GM21576 (cell line): ENCODE measurements around the gene LAMA5.

Experiments used
- ATAC-seq: cut with Tn5 transposase; IDR thresholded peaks from one replicate; pipeline ENCODE4 v1.9.1; 2021; ENCODE audit warnings: mild to moderate bottlenecking, moderate library complexity; ENCODE audit not compliant: unreplicated experiment

The LAMA5 gene

DNA sequence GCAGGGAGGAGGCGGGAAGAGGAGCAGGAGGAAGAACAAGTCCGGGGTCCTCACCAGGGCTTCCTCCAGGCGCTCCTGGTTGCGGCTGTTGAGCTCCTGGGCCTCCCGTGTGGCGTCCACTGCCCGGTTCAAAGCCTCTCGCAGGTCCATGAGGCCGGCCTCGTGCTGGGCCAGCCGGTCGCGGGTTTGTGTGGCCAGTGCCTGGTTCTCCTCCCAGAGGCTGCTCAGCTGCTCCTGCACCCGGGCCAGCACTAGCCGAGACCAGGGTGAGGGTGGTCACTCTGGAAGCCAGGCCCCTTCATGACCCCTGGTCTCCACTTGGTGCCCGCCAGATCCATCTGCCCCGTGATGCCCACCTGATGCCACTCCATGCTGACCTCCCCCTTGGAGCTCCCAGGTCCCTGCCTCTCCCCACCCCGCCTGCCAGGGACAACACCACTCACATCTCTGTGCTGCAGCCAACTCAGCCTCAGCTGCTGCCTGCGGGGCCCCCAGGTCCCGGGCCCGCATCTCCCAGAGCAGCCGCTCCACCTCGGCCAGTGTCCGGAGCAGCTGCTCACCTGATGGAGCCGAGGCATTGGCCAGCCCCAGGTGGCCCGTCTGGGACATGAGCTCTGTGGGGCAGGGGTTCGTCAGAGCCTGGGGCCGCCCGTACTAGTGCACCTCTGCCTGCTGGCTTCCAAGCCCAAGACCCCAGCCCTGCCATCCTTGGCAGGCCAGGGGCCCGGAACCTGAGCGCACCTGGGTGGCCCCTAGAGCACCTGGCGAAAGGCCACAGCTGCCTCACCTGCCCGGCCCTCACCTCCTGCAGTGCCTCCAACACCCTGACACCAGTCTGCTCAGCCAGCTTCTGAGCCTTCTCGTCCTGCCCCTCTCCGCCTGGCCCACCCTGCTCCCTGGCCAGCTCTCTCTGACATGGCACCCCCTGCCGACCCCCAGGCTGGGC is 48.4 kb downstream of the LAMA5 start:
- no peak for ATAC-seq

DNA sequence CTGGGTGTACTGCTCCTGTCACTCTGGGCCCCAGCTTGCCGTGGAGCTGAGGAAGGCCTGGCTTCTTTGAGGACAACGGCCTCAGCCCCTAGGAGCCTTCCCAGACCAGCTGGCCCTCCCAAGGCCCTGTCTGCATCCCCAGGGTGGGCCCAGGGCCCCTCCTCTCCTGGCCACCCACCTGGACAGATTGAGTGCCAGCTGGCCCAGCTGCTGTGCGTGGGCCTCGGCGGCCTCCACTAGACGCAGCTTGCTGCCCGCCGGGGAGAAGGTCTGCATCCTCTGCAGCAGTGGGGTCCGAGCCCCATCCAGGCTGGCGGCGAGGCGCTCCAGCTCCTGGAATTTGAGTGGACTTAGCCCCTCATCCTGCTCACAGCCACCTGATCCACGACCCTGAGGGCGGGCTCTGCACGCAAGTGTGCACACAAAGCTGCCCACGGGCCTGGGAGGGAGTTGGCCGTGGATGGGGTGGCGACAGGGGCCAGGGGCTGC is 49.9 kb downstream of the LAMA5 start:
- no peak for ATAC-seq

DNA sequence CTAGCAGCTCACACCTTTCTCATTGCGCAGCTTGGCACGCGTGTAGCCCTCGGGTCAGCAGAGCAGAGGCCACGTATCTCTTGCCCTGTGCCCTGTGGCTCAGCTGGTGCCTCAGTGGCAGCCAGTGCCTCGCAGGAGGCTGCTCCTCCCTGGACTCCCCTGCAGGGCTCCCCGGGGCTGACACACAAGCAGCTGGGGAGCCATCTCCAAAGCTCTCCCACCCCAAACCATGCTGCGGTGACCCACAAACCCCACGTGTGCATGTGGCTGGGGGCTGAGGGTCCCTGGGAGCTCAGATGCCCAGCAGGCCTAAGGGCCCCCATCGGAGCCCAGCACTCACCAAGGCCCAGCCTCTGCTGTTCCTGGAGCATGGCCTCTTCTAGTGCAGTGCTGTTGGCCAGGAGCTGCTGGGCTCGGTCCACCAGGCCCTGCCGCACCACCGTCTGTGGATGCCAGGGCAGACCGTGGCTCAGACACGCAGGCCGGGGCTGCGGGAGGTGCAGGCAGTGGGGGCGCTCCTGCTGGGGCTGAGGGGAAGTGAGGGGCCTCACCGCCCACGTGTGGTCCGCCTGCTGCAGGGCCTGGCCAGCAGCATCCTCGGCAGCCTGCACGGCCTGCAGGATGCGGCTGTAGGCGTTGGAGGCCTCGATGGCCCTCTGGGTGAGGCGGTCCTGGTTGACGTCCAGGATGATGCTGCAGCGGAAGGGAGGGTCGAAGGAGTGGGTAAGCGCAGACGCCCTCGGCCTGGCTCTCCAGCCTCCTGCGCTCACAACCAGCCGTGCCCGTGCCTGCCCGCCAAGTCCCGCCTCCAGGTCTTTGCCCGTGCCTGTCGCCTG is 50.6 kb downstream of the LAMA5 start:
- ATAC-seq = no peak

DNA sequence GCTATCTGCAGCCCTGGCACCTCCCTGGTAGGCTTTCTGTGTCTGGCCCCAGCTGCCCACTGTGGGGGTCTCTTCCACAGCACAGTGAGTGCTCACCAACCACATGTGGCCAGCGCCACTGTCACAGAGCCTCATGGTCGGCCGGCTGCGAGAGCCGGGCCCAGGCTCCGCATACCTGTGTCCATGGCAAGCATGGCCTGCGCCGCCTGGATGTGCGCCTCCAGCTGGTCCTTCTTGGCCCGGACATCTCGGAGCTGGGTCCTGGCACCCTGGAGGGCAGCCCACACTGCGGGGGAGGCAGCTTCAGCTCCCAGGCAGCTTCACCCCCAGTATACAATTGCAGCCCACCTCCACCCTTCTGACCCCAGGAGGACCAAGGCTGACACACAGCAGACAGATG is 51.3 kb downstream of the LAMA5 start:
- ATAC-seq = no peak

DNA sequence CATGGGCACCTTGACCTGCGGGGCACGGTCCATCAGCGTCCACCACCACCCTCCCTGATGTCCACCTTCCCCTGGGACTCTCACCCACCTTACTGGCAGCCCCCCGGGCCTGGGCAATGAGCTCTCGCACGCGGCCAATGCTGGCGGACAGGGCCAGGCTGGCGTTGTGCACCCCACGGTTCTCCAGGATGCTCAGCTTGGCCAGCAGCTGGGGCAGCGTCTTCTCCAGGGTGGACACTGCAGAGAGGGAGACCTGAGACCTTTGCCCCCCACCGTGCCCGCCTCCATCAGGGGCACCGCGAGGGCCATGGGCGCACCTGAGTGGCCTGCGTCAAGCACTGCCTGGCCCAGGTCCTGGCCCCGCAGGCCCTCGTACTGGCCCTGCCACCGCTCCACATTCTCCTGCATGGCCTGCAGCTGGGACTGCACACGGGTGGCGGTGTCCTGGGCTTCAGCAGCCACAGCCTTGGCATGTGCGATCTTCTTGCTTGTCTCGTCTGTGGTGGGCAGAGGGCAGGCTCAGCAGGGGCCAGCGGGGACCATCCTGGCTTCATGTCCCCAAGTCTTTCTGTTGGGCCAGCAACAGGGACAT is 52.3 kb downstream of the LAMA5 start:
- no peak for ATAC-seq

DNA sequence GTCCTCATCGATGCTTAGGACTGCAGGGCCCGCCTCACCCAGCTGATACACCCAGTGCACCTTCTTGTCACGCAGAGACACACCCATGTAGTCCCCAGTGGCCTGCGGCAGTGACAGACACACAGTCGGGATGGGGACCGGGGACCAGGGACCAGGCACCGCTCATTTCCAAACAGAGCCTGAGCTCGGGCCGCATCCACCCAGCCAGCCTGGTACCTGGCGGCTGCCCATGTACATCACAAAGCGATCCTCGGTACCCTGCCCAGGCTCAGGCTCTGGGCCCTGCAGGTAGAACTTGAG is 52.8 kb downstream of the LAMA5 start:
- no peak for ATAC-seq

DNA sequence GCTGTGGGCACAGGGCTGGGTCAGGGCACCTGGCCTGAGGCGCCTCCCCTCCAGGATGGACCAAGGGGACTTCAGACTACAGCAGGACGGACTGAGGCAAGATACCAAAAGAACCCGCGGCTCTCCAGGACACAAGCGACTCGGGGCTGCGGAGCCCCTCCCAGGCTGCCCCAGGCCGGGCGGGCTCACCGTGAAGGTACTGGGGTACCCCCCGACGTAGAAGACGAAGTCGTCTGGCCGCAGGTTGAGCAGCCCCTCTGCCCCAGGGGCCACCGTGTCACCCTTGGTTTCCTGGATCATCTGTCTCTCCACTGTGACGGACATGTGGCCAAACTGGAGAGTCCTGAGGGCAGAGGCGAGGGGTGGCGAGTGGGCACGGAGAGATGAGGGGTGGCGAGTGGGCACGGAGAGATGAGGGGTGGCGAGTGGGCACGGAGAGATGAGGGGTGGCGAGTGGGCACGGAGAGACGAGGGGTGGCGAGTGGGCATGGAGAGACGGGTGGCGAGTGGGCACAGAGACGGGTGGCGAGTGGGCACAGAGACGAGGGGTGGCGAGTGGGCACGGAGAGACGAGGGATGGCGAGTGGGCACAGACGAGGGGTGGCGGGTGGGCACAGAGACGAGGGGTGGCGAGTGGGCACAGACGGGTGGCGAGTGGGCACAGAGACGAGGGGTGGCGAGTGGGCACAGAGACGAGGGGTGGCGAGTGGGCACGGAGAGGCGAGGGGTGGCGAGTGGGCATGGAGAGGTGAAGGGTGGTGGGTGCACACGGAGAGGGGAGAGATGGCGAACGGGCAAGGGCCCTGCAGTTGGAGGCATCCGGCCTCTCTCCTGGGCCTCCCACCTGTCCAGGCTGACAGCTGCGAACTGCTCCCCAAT is 53.4 kb downstream of the LAMA5 start:
- ATAC-seq = no peak

DNA sequence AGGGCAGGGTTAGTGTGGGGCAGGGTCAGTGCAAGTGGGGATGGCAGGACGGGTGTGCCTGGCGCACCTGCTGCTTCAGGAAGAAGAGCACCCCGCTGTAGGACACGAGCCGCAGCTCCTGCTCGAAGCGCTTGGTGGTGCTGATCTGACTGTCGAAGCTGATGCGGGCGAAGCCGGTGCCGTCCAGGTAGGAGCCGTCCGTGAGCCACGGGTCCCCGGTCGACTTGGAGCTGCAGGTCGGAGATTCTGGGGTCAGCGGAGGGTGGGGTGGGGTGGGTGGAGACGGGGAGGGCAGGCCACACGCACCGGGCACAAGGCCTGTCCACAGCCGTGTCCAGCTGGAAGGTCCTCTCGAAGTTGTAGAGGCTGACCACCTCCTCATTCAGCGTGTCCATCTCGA is 54.1 kb downstream of the LAMA5 start:
- ATAC-seq = no peak

DNA sequence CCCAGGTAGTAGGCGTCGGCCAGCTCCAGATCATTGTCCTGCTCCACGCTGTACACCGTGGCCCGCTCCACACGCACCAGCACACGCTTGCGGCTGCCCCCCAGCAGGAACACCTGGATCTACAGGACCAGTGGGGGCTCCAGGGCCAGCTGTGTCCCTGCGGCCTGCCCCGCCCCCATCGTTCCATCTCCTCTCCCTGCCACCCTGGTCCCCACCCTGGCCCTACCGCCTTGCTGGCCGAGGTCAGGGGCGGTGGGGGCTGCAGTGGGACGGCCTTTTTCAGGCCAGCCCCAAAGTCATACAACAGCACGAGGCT is 54.5 kb downstream of the LAMA5 start:
- ATAC-seq = no peak

DNA sequence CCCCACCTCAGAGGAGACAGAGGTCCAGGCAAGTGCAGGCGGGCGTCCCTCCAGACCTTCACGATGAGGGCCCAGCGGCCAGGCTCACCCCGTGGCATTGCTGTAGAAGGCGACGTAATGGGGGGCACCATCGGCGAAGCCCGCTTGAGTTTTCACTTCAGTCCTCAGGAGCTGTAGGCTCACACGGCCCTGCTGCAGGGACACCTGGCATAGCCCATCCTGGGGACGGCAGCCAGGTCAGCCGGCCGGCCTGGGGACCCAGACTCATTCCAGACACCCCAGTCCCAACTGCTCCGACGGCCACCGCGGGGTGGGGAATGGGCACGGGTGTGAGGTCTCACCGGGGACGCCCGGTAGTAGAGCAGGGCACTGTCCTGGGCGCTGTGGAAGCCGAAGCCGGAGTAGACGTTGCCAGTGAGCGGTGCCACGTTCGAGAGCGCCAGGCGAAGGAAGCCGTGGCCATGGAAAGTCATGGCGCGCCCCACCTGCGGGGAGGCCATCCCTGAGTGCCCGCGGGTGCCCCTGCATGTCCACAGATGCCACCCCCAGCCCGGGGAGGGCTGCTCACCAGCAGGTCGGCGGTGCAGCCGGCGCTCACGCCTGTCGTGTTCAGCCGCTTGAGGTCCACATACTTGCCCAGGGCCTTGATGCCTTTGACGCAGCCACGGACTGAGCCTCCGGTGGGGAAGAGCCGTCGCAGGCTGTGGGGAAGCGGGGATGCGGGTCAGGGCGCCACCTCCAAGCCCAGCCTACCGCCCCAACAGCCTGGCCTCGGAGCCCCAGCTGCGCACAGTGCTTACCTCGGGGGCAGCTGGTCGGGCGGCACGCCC is 55.1 kb downstream of the LAMA5 start:
- ATAC-seq = no peak

DNA sequence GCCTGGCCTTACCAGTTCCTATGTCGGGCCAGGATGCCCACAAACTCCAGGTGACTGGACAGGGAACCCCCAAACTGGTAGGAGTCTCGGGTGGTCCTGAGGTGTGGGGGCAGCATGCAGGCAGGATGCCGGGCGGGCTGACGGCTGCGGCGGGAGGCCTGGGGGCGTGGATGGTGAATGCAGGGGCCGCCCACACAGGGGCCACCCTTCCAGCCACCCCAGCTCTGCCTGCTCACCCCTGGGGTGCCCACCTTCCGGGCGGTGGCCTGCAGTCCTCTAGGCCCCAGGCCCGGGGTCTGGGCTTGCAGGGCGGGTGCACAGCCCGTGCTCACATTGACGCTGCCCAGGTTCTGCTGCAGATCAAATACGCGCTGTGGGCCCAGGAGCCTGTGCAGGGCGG is 56.0 kb downstream of the LAMA5 start:
- ATAC-seq = no peak

DNA sequence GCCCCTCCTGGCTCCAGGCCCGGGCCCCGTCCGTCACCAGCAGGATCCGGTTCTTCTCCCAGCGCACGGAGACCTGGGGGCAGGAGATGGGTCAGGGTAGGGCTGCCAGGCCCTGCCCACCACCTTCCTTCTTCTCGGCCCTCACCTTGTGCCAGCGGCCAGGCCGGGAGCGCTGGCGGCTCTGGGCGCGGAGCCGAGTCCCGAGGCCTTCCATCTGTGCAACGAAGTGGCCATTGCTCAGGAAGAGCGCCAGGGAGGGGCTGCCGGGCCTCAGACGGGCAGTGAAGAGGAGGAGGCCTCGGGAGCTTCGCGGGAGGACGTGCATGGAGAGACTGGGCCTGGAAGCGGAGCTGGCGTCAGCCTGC is 56.4 kb downstream of the LAMA5 start:
- ATAC-seq = no peak

DNA sequence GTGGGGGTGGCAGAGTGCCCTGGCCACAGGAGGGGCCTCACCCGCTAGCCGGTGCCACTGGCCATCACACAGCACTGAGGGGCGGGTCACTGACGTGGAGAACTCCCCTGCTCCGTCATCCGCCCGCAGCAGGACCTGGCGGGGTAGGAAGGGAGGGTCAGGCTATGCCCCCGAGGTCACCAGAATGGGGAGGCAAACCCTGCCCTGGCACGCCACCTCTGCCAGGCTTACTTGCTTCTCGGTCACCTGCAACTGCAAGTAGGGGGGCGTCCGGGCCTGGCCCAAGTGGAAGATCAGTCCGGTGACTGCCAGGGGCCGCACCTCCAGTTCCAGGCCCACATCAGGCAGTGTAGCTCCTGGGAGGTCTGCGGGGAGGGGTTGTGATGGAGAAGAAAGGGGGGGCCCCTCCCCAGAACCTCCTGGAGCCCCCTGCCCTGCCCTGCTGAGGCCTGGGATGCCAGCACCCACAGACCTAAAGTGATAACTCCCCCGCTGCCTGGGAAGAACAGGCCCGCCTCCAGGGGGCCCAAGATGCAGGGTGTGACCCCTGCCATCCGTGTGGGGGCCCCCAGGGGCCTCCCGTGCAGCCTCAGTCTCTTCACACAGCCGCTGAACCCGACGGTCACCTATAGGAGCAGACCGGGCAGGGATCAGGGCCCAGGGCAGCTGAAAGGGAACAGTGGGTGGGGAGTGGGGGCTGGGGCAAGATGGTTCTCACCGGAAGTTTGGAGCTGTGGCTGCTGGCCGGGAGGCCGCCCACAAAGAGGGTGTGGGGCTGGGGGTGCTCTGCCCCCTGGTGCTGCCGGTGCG is 57.0 kb downstream of the LAMA5 start:
- ATAC-seq = no peak

DNA sequence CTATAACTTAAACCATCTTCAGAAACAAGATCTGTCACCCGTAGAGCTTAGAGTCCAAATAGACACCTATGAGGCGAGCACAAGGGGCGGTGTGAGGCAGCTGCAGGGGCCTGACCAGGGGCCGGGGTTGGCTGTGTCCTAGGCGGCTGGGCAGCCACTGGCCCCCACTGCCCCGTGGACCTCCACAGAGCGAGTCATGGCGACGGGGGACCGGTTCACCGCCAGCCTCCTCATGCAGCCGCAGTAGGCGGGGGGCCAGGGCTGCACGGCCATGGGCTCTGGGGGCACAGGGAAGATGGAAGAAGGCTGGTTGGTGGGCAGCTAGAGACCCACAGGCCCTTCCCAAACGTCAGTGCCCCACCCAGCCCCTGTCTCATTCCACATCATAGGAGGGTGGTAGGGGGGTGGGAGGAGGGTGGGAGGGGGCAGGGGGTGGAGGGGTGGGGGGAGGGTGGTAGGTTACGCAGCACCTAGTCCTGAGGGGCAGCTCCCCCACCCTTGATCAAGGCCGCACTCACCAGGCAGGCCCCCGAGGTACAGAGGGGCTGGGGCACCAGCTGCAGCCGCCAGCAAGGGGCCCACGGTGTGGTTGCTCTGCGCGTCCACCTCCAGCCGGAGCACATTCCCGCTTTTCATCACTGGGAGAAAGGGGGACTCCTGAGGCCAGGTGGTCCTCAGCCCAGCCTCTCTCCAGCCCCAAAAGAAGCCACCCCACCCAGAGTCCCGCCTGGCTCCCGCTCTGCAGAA is 57.7 kb downstream of the LAMA5 start:
- ATAC-seq = no peak

DNA sequence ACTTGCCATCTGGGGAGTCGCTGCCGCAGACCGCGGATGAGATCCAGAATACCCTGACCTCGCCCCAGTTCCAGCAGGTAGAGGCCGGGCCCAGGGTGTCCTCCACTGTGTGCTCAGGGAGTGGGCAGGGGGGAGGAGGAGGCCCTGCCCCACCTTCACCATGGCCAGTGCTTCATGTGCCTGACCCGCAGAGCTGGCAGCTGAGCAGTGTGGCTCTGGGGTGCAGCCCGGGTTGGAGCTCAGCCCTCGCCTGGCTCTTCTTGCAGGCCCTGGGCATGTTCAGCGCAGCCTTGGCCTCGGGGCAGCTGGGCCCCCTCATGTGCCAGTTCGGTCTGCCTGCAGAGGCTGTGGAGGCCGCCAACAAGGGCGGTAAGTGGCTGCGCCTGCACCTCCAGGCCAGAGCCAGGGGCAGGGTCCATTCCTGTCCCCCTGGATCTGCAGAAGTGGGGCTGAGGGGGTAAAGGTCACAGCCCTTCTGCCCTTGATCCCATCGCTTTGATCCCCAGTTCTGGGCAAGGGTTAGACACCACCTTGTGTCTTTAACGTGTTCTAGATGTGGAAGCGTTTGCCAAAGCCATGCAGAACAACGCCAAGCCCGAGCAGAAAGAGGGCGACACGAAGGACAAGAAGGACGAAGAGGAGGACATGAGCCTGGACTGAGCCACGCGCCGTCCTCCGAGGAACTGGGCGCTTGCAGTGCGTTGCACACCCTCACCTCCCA is 58.9 kb downstream of the LAMA5 start:
- no peak for ATAC-seq

DNA sequence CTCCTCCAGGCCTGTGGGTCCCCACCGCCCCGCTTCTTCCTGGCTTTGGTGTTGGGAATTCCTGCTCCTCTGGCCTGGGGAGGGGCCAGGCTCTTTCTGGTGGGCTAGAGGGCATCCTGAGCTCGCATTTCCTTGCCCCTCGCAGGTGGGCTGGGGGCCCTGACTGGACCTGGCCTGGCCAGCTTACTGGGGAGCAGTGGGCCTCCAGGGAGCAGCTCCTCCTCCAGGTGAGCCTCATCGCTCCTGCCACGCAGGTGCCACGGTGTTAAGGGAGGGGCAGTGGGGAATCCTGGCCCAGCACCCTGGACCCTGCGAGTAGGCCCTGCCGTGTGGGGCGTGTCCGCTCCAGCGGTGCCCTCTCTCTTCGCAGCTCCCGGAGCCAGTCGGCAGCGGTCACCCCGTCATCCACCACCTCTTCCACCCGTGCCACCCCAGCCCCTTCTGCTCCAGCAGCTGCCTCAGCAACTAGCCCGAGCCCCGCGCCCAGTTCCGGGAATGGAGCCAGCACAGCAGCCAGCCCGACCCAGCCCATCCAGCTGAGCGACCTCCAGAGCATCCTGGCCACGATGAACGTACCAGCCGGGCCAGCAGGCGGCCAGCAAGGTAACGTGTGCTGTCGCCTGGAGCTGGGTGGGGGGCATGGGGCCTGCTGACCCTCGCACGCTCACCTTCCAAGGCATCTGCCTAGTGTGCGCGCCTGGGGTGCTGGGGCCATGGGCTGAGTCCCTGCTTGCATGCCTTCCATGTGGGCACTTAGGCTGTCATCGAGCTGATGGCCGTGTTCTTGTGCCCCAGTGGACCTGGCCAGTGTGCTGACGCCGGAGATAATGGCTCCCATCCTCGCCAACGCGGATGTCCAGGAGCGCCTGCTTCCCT is 59.6 kb downstream of the LAMA5 start:
- no peak for ATAC-seq
